SKM-1 treated with dmso at 0.1 percent for 144 hours (cell line): ENCODE results near the gene PTPA.

Experiments
- DNase-seq: peaks from one replicate; lab custom pipeline; 2025; ENCODE audit not compliant: unreplicated experiment; lab: John Stamatoyannopoulos, UW

PTPA gene

GRCh38 chr9:129110740-129111527 is at the start of gene PTPA, which contains the start of gene CRAT:
TSS of gene PTPA (plus strand) at chr9:129111415. CDS start at chr9:129111601, 186 bp downstream.
TSS of gene CRAT (minus strand) at chr9:129110793. CDS start at chr9:129110509, 284 bp downstream.
- peak; percentile 87 for DNase-seq

GRCh38 chr9:129063061-129063460 is 48.2 kb upstream of the PTPA start:
- no peak for DNase-seq

- DNase-seq, result no peak
These were observed 46.7 kb upstream of the PTPA start for GRCh38 chr9:129064499-129064908.

GRCh38 chr9:129068110-129068509 is 43.1 kb upstream of the PTPA start:
- no peak for DNase-seq

- no peak for DNase-seq
These were observed 42.0 kb upstream of the PTPA start for GRCh38 chr9:129068990-129069861.

- DNase-seq, result no peak
These were observed 41.2 kb upstream of the PTPA start for GRCh38 chr9:129069862-129070641.

- no peak for DNase-seq
These were observed 40.3 kb upstream of the PTPA start for GRCh38 chr9:129070696-129071525.

GRCh38 chr9:129071526-129072126 is 39.6 kb upstream of the PTPA start:
- no peak for DNase-seq

- no peak for DNase-seq
These were observed 39.0 kb upstream of the PTPA start for GRCh38 chr9:129072171-129072570.

- no peak for DNase-seq
These were observed 37.8 kb upstream of the PTPA start for GRCh38 chr9:129073404-129073803.

- no peak for DNase-seq
These were observed 37.1 kb upstream of the PTPA start for GRCh38 chr9:129074106-129074505.

GRCh38 chr9:129075996-129076639 is 35.1 kb upstream of the PTPA start:
- no peak for DNase-seq

- DNase-seq, result no peak
These were observed 34.6 kb upstream of the PTPA start for GRCh38 chr9:129076640-129077037.

GRCh38 chr9:129077236-129077635 is 34.0 kb upstream of the PTPA start:
- no peak for DNase-seq

- no peak for DNase-seq
These were observed 32.3 kb upstream of the PTPA start for GRCh38 chr9:129078691-129079503.

GRCh38 chr9:129079829-129080228 is 31.4 kb upstream of the PTPA start:
- no peak for DNase-seq

- DNase-seq, result no peak
These were observed 31.0 kb upstream of the PTPA start for GRCh38 chr9:129080298-129080600.

- peak; percentile 99 for DNase-seq
These were observed 30.4 kb upstream of the PTPA start, which contains the start of gene DOLPP1 for GRCh38 chr9:129080601-129081387. TSS of gene DOLPP1 (plus strand) at chr9:129081111. CDS start at chr9:129081132, 21 bp downstream.
